Endometrium (tissue), 2 donors: ENCODE data around the gene FANCI.

Experiments
- FAIRE-seq: peaks from 2 replicates; lab custom pipeline; 2012; peaks lifted over from hg19 to GRCh38; lab: Jason Lieb, UNC
- donor health status: control.
- donor health status: control.

The FANCI gene

DNA sequence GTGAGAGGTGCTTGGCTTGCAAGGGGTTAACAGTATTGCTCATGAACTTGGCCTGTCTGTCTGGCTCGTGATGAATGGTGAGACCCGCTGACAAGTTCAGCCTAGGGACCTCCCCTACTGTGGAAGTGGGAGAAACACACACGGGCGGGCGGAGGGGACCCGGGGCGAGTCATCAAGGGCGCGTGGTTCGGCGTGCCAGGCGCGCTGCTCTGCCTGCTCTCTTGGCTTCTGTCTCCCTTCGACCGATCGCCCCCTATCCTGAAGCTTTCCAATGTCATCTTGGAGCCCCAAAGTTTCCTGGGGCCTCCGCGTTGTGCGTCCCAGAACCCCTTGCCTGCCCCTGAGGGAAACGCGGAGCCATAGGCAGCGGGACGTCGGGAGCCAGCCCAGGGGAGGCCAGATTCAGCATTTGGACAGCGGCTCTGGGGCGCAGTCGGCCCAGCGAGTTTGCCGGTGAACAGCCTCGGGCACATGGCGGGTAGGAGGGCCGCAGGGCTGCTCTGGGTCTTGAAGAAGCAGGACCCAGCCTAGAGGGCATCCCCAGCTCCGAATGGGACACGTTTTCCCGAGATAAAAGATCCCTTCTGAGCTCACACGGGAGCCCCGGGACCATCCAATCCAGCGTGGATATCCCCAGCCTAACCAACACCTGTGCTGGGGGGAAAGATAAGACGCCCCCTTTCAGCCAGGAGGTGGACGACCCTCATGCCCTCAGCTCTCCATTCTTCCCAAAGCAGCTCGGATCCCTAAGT, 117.8 kb downstream of the FANCI start:
- FAIRE-seq: no peak

DNA sequence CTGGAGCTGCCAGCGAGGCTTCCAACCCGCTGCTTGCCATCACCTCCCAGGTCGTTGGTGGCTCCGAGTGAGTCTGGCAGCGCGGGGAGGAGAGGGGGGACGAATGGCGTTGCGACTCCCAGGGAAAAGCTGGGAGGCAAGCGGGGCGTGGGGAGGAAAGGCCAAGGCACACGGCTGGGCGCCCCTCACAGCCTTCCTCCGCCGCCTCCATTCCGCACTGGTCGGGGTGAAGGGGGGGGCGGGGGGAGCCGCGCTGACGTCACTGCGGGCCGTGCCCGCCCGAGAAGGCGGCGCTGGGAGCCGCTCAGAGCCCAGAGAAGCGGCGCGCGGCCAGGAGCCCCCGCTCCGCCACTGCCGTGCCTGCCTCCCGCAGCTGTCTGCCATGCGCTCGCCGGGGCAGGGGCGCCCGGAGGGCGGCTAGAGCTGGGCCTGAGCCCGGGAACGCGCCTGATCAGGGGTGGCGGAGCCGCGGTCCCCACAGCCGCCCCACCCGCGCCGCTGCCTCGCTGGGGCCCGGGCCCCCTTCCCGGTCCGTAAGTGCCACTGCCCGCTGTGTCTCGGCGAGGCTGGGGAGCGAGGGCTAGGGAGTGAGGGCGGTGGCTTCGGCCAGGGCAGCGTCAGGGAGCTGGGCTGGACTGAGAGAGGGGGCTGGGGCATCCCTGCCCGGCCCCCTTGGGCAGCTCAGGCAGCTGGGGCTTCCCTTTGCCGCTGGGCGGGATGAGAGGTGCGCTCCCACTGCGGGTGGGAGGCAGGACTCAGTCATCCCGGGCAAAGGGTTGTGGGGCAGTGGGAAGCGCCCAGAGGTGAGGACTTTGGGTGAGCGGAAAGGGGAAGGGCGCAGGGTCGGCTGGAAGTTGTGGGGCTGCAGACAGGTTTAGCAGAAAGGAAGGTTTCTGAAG, 118.7 kb downstream of the FANCI start:
- FAIRE-seq: no peak

DNA sequence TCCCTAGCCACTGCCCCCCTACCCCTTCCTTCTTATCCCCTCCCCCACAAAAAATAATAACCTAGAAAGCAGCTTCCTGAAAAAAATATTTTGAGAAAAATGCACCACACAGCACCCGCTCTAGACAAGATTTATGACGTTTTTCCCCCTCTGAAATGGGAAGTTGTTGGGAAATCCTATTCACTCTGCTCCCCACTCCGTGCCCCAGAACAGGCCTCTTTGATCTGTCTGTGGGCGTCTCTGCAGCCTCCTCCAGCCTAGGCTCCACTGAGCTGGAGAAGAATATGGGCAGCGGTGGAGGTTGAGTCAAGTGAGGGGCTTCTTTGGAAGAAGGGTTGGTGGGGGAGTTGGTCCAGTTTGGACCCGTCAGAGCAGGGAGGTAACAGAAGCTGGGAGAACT, 119.4 kb downstream of the FANCI start:
- FAIRE-seq: no peak

DNA sequence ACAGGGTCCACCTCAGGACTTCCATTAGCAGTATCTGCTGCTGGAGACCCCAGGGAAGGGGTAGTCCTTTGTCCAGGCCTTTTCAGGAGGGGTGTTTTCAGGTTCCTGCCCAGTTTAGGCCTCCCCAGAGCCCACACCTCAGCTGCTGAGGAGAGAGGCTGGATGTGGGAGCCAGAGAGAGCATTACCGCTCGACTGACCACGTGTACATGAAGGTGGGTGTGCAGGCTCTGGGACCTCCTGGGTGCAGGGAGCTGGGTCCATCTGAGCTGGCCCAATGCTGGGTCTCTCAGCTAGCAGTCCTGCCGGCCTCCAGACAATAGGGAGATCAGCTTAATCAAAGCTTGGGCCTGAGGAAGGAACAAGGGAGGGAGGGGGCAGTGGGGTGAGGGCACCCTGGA, 120.0 kb downstream of the FANCI start:
- no peak for FAIRE-seq

DNA sequence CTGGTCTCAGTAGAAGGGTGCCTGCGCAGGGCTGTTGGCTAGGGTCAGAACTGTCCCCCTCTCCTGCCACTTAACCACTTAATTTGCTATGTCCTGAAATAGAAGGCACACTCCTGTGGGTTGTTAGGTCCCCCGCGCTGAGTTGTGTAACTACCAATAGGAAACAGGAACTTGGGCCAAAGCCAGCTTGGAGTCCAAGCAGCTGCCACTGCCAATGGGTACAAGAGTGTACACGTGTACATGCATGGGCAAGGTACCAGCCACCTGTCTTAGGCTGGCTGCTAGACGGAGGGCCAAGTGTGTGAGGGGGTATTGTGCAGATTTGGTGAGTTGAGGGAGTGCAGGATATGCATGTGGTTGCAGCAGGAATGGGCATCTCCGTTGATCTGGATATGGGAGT, 120.6 kb downstream of the FANCI start:
- FAIRE-seq: no peak

DNA sequence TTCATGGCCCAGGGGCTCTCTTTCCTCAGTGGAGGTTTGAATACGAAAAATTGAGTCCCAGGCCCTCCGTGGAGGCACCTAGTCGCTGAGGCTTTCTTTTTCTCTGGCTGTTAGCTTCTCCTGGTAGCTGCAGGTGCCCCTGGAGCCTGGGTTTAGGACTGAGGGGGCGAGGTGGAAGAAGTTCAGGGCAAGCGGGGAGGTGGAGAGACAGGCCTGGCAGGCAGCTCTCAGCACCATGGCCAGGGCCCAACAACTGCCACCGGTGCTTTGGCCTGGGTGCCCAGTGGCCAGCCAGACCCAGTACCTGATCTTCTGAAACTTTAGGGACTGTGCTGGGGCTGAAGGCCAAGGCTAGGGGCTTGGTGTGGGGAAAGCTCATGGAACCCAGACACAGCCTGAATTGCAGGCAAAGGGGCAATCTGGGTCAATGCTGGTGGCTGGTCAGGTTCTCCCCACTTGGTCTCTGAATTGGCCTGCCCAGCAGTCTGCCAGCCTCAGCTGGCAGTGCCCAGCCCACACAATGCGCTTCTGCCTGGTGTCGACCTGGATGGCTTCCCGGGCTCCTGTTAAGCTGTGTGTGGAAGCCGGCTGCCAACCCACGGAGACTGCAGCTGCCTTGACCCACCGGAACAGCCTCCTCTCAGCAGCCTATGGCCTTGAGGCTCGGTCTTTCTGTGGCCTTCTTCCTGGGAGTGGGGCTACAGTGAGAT, 121.1 kb downstream of the FANCI start:
- FAIRE-seq: no peak

DNA sequence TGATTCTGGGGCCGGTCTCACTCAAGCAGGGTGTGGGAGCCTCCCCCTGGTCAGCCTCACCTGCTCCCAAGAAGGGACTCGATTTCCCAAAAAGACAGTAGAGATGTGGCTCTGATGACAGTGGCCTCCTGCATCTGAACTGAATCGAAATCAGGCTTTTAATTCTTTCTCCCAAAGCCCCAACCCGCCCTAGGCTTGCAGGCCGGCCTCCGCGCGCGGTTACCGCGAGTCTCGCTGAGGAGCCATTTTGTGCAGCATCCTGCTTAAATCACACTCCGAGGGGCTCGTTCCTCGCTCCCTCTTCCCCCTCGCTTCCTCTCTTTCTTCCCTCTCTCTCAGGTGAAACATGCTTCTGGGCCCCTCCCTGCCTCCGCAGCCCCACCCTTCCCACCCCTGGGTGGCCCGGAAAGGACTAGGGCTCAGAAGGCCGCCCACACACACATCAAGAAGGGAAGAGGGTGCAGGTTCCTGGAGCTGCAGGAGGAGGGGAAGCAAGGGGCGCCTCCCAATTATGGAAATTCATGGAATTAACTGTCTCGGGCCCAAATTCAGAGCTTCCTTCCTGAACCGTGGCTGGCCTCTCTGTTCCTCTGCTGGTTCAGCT, 121.8 kb downstream of the FANCI start:
- FAIRE-seq: no peak
